Neural progenitor cell (in vitro differentiated cells): Measurements from ENCODE around the gene LTB4R. TPM values are rescaled to one million over a fixed set of nuclear protein-coding genes. Genes with fewer than 3 reads are reported as not detected.

ENCODE experiments used
- DNase-seq: peaks from one replicate; pipeline ENCODE4 v3.0.0-alpha.2; 2016; ENCODE audit warnings: low spot score
- H2AFZ ChIP-seq: fragments of 200-600 bp; sonication (generic); replicated peaks from 2 replicates; pipeline ENCODE4 v1.6.1; 2016; ENCODE audit warnings: antibody characterized with exemption
- H3F3A ChIP-seq: fragments of 200-600 bp; sonication (generic); 2 replicates; pipeline ENCODE4 v1.6.1; 2016; ENCODE audit warnings: antibody characterized with exemption, low read depth
- H3K27ac ChIP-seq: fragments of 200-600 bp; sonication (generic); 2 replicates; pipeline ENCODE4 v1.5.1; 2016; ENCODE audit warnings: mild to moderate bottlenecking
- H3K27me3 ChIP-seq: fragments of 200-600 bp; sonication (generic); 2 replicates; pipeline ENCODE4 v1.6.1; 2016; ENCODE audit warnings: mild to moderate bottlenecking, moderate library complexity
- H3K36me3 ChIP-seq: fragments of 200-600 bp; sonication (generic); 2 replicates; pipeline ENCODE4 v1.5.1; 2016
- H3K4me1 ChIP-seq: fragments of 200-600 bp; sonication (generic); 2 replicates; pipeline ENCODE4 v1.6.1; 2016; ENCODE audit warnings: mixed run types
- H3K4me2 ChIP-seq: fragments of 200-600 bp; sonication (generic); 2 replicates; pipeline ENCODE4 v1.6.1; 2016
- H3K4me3 ChIP-seq: fragments of 200-600 bp; sonication (generic); 2 replicates; pipeline ENCODE4 v1.5.1; 2016
- H3K79me2 ChIP-seq: fragments of 200-600 bp; sonication (generic); 2 replicates; pipeline ENCODE4 v1.6.1; 2016; ENCODE audit warnings: low read depth
- H3K9ac ChIP-seq: fragments of 200-600 bp; sonication (generic); 2 replicates; pipeline ENCODE4 v1.6.1; 2016
- H3K9me3 ChIP-seq: fragments of 200-600 bp; sonication (generic); 2 replicates; pipeline ENCODE4 v1.5.1; 2016; ENCODE audit warnings: low read depth
- H4K20me1 ChIP-seq: fragments of 200-600 bp; sonication (generic); 2 replicates; pipeline ENCODE4 v1.6.1; 2016; ENCODE audit warnings: low read depth
- H3K27ac Mint-ChIP-seq: 3 replicates; pipeline ENCODE4 v1.8.0; 2021; ENCODE audit warnings: mixed read lengths
- H3K27me3 Mint-ChIP-seq: 2 replicates; pipeline ENCODE4 v1.8.0; 2022; ENCODE audit warnings: low read depth, mild to moderate bottlenecking, inconsistent platforms, moderate library complexity, mixed read lengths; ENCODE audit not compliant: insufficient read depth
- H3K36me3 Mint-ChIP-seq: 3 replicates; pipeline ENCODE4 v1.8.0; 2021; ENCODE audit warnings: mixed read lengths
- H3K4me1 Mint-ChIP-seq: 3 replicates; pipeline ENCODE4 v1.8.0; 2021; ENCODE audit warnings: mixed read lengths
- H3K4me3 Mint-ChIP-seq: 3 replicates; pipeline ENCODE4 v1.8.0; 2021; ENCODE audit warnings: mild to moderate bottlenecking, moderate library complexity, mixed read lengths
- H3K9me3 Mint-ChIP-seq: 3 replicates; pipeline ENCODE4 v1.8.0; 2020; ENCODE audit warnings: mixed read lengths
- EZH2 ChIP-seq: fragments of 200-600 bp; sonication (generic); IDR thresholded peaks from 2 replicates; pipeline ENCODE4 v1.6.1; 2017; ENCODE audit warnings: antibody characterized with exemption, mild to moderate bottlenecking, moderate library complexity
- EZH2phosphoT487 ChIP-seq: fragments of 200-600 bp; sonication (generic); IDR thresholded peaks from 2 replicates; pipeline ENCODE4 v1.6.1; 2017; ENCODE audit warnings: antibody characterized with exemption
- total RNA-seq: library from RNA; depleted of rRNA; stranded (reverse); fragments of >200 nt; gene quantifications from 2 replicates; pipeline ENCODE4 v1.2.3, GENCODE V29; 2015; ENCODE audit warnings: low replicate concordance
- TF ChIP-seq, protein P1 (sequence below): fragments of 200-600 bp; sonication (generic); IDR thresholded peaks from 2 replicates; pipeline ENCODE4 v1.5.1; 2017; ENCODE audit warnings: antibody characterized with exemption, mild to moderate bottlenecking

LTB4R gene, protein sequence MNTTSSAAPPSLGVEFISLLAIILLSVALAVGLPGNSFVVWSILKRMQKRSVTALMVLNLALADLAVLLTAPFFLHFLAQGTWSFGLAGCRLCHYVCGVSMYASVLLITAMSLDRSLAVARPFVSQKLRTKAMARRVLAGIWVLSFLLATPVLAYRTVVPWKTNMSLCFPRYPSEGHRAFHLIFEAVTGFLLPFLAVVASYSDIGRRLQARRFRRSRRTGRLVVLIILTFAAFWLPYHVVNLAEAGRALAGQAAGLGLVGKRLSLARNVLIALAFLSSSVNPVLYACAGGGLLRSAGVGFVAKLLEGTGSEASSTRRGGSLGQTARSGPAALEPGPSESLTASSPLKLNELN
- 1.9 and 4.6 TPM in 2 replicates for total RNA-seq

GRCh38 chr14:24310646-24311604 lies at the start of gene LTB4R:
Gene LTB4R (plus strand): TSS chr14:24311502. CDS start chr14:24315652, 4,150 bp downstream.
- TF ChIP-seq EZH2 (no peak), EZH2phosphoT487 (no peak)
- TF ChIP-seq, protein P1, sequence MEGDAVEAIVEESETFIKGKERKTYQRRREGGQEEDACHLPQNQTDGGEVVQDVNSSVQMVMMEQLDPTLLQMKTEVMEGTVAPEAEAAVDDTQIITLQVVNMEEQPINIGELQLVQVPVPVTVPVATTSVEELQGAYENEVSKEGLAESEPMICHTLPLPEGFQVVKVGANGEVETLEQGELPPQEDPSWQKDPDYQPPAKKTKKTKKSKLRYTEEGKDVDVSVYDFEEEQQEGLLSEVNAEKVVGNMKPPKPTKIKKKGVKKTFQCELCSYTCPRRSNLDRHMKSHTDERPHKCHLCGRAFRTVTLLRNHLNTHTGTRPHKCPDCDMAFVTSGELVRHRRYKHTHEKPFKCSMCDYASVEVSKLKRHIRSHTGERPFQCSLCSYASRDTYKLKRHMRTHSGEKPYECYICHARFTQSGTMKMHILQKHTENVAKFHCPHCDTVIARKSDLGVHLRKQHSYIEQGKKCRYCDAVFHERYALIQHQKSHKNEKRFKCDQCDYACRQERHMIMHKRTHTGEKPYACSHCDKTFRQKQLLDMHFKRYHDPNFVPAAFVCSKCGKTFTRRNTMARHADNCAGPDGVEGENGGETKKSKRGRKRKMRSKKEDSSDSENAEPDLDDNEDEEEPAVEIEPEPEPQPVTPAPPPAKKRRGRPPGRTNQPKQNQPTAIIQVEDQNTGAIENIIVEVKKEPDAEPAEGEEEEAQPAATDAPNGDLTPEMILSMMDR, result no peak
- Histone ChIP-seq H3K4me1 (no peaks in the 10 kb centered on the region), H3K4me3 (no peak within 1 kb of the TSS), H3F3A (no peaks in the 10 kb centered on the region), H2AFZ (no peak within 1 kb of the TSS), H3K79me2 (no peaks in the 10 kb centered on the region), H3K36me3 (no peaks in the 10 kb centered on the region), H3K9ac (no peak within 1 kb of the TSS), H3K27me3 (no peaks in the 10 kb centered on the region), H4K20me1 (no peaks in the 10 kb centered on the region), H3K27ac (no peak within 1 kb of the TSS), H3K4me2 (no peak within 1 kb of the TSS), H3K9me3 (no peaks in the 10 kb centered on the region)
- Mint-ChIP-seq H3K9me3 (no peaks in the 10 kb centered on the region), H3K36me3 (peaks cover 2% of the 10 kb centered on the region), H3K4me3 (peak within 1 kb of the TSS; percentile 55), H3K27ac (no peak within 1 kb of the TSS), H3K27me3 (peaks cover 12% of the 10 kb centered on the region), H3K4me1 (peaks cover 5% of the 10 kb centered on the region)
- no peak for DNase-seq

DNA sequence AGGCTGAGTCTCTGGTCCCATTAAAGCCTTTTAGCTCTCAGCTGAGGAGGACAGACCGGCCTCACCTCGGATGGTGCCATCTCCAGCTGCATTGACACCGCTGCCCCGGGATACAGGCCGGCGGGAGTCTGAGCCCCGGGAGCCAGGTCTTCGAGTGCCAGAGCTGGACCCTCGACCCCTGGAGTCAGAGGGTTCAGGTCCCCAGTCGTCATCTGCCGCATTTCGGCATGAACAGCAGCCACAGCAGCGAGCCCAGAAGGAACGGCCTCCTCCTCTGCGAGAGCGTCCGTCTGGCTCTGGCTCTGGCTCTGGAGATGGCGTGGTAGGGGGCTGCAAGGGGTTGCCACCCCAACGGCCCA lies 49.4 kb upstream of the LTB4R start:
- Mint-ChIP-seq H3K4me3 (no peak overlapping the region), H3K27ac (no peak overlapping the region), H3K9me3 (no peaks in the 10 kb centered on the region), H3K36me3 (no peaks in the 10 kb centered on the region), H3K4me1 (no peaks in the 10 kb centered on the region), H3K27me3 (peaks cover 2% of the 10 kb centered on the region)
- Histone ChIP-seq H3K27me3 (no peaks in the 10 kb centered on the region), H2AFZ (no peak overlapping the region), H3F3A (no peaks in the 10 kb centered on the region), H3K4me3 (no peak overlapping the region), H3K36me3 (no peaks in the 10 kb centered on the region), H3K4me2 (no peak overlapping the region), H3K4me1 (no peaks in the 10 kb centered on the region), H3K9me3 (no peaks in the 10 kb centered on the region), H3K79me2 (no peaks in the 10 kb centered on the region), H4K20me1 (no peaks in the 10 kb centered on the region), H3K9ac (no peak overlapping the region), H3K27ac (no peak overlapping the region)
- TF ChIP-seq EZH2phosphoT487, result no peak
- TF ChIP-seq, protein P1, result no peak
- TF ChIP-seq EZH2, result no peak
- no peak for DNase-seq

- no peaks in the 10 kb centered on the region for H3K79me2 ChIP-seq
- H3K4me3 Mint-ChIP-seq, result no peak within 1 kb of the TSS
- TF ChIP-seq, protein P1, result no peak
- TF ChIP-seq EZH2, result no peak
- TF ChIP-seq EZH2phosphoT487, result no peak
- no peak within 1 kb of the TSS for H3K4me3 ChIP-seq
- H2AFZ ChIP-seq, result no peak within 1 kb of the TSS
- no peaks in the 10 kb centered on the region for H3K27me3 ChIP-seq
- no peak within 1 kb of the TSS for H3K27ac Mint-ChIP-seq
- no peaks in the 10 kb centered on the region for H3F3A ChIP-seq
- no peaks in the 10 kb centered on the region for H3K4me1 Mint-ChIP-seq
- no peaks in the 10 kb centered on the region for H3K4me1 ChIP-seq
- H3K4me2 ChIP-seq, result no peak within 1 kb of the TSS
- H3K27me3 Mint-ChIP-seq, result peaks cover 2% of the 10 kb centered on the region
- H3K9me3 Mint-ChIP-seq, result no peaks in the 10 kb centered on the region
- H3K36me3 Mint-ChIP-seq, result no peaks in the 10 kb centered on the region
- H3K36me3 ChIP-seq, result no peaks in the 10 kb centered on the region
- DNase-seq, result no peak
- H4K20me1 ChIP-seq, result no peaks in the 10 kb centered on the region
- peak within 1 kb of the TSS; percentile 27 for H3K9ac ChIP-seq
- no peaks in the 10 kb centered on the region for H3K9me3 ChIP-seq
- H3K27ac ChIP-seq, result no peak within 1 kb of the TSS
Observed at GRCh38 chr14:24262821-24263733, 48.2 kb upstream of the LTB4R start, which contains the start of gene TGM1. Gene TGM1 (minus strand): TSS chr14:24263177. CDS start chr14:24262352, 825 bp downstream.
